Upper lobe of right lung (tissue), 1 donor: ENCODE data around the gene ATP10D. TPM values are rescaled to one million over a fixed set of nuclear protein-coding genes. Genes with fewer than 3 reads are reported as not detected.
"Not testable (repeated sequence)": the region's sequence is repeated elsewhere in the genome, so short reads cannot be mapped to it uniquely, and the experiment has no call there.

Experiments used
- ATAC-seq: fragments of 200-7000 bp; cut with Tn5 transposase; one replicate; pipeline ENCODE4 v1.9.1; 2020; ENCODE audit warnings: mild to moderate bottlenecking, moderate library complexity
- DNase-seq: peaks from one replicate; pipeline ENCODE4 v3.0.0-alpha.2; 2020
- H3K27ac ChIP-seq: fragments of 200-600 bp; one replicate; pipeline ENCODE4 v1.8.0; 2022
- H3K27me3 ChIP-seq: fragments of 200-600 bp; one replicate; pipeline ENCODE4 v1.8.0; 2022; ENCODE audit warnings: mild to moderate bottlenecking
- H3K36me3 ChIP-seq: fragments of 200-600 bp; one replicate; pipeline ENCODE4 v1.8.0; 2022
- H3K4me1 ChIP-seq: fragments of 200-600 bp; one replicate; pipeline ENCODE4 v1.8.0; 2022
- H3K4me3 ChIP-seq: fragments of 200-600 bp; one replicate; pipeline ENCODE4 v1.8.0; 2022; ENCODE audit warnings: mild to moderate bottlenecking
- H3K9me3 ChIP-seq: fragments of 200-600 bp; one replicate; pipeline ENCODE4 v1.8.0; 2022
- CTCF ChIP-seq: fragments of 200-600 bp; IDR thresholded peaks from one replicate; pipeline ENCODE4 v1.8.0; 2022; ENCODE audit warnings: antibody characterized with exemption
- intact Hi-C: fragments of 100-400 bp; cut with DNase I; formaldehyde crosslinking; loops from one replicate; pipeline ENCODE4 v1.11.0; 2022
- total RNA-seq: library from RNA; stranded (reverse); fragmentation: NEBNext Ultra II Directional; extraction: Animal tissue kit (Norgen Biotek cat#: 25700); gene quantifications from one replicate; pipeline ENCODE4 v1.2.1, GENCODE V29; 2021
- donor health status: DM: no; HTN: yes; CAD: no; lungs with severe emphysema.

ATP10D gene
- total RNA-seq, 1 donor from 2014 or later = 35.8 TPM

GRCh38 chr4:47519239-47519883 is 34.3 kb downstream of the ATP10D start:
- intact Hi-C loops = no loop called here
- H3K9me3 ChIP-seq = no peaks in the 10 kb centered on the region
- H3K27me3 ChIP-seq = no peaks in the 10 kb centered on the region
- DNase-seq (no peak), ATAC-seq (no peak)
- no peak overlapping the region for H3K27ac ChIP-seq
- H3K36me3 ChIP-seq = peaks cover 14% of the 10 kb centered on the region
- no peak for TF ChIP-seq CTCF
- H3K4me3 ChIP-seq = no peak overlapping the region
- H3K4me1 ChIP-seq = no peaks in the 10 kb centered on the region

DNA sequence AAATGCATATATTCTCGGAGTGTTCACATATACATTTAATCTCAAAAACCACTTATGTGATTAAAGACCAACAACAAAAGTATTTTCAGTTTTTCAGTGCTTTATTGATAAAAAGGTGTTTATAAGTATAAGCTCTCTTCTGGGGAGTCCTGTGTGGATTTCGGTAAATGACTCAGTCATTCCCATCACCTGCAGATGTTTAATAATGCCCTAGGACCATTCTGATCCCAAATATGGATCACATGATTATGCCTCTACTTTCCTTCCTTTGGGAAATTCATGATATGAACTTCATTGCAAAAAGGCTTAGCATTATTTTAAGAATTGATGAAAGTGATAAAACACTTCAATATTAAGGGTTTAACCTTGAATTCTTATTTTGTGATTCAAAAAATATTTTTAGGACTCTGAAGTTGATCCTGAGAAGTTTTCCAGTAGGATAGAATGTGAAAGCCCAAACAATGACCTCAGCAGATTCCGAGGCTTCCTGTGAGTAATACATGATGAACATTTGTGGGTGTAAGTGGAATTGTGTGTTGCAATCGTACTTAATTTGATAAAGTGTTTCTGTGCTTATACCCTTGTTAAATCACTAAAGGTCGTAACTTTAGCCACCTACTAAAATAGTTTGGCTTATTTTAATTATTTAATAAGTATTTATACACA is 40.2 kb downstream of the ATP10D start:
- no peak for TF ChIP-seq CTCF

GRCh38 chr4:47526281-47526680 is 41.2 kb downstream of the ATP10D start:
- H3K27me3 ChIP-seq = no peaks in the 10 kb centered on the region
- H3K4me3 ChIP-seq = no peak overlapping the region
- no peak for DNase-seq
- H3K4me1 ChIP-seq = peaks cover 9% of the 10 kb centered on the region
- no peak for TF ChIP-seq CTCF
- ATAC-seq = no peak
- peaks cover 22% of the 10 kb centered on the region for H3K36me3 ChIP-seq
- H3K9me3 ChIP-seq = no peaks in the 10 kb centered on the region
- intact Hi-C loops = no loop called here
- H3K27ac ChIP-seq = no peak overlapping the region

More for the DNA sequence above, 40.2 kb downstream of the ATP10D start:
- Histone ChIP-seq H3K4me1 (peaks cover 6% of the 10 kb centered on the region), H3K27me3 (no peaks in the 10 kb centered on the region), H3K9me3 (no peaks in the 10 kb centered on the region), H3K4me3 (no peak overlapping the region), H3K27ac (peak overlapping the region; percentile 52), H3K36me3 (peaks cover 22% of the 10 kb centered on the region)
- intact Hi-C loops = no loop called here
- no peak for DNase-seq
- ATAC-seq = peak; percentile 67

- DNase-seq, ATAC-seq, H3K27me3 ChIP-seq, H3K27ac ChIP-seq, H3K4me3 ChIP-seq, H3K9me3 ChIP-seq, intact Hi-C loops: not testable (repeated sequence)
- H3K36me3 ChIP-seq = peaks cover 22% of the 10 kb centered on the region
- peaks cover 27% of the 10 kb centered on the region for H3K4me1 ChIP-seq
Measured at GRCh38 chr4:47528646-47529045, 43.6 kb downstream of the ATP10D start.

DNA sequence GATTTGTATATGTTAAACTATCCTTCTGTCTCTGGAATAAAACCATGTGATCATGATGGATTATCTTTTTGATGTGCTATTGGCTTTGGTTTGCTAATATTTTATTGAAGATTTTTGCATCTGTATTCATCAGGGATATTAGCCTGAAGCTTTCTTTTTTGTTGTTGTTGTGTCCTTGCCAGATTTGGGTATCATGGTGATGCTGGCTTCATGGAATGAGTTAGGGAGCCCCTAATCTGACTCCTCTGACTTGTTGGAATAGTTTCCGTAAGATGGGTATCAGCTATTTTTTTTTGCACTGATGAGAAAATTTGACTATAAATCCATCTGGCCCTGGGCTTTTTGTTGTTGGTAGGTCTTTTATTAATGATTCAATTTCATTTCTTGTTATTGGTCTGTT is 45.7 kb downstream of the ATP10D start:
- peaks cover 20% of the 10 kb centered on the region for H3K4me1 ChIP-seq
- no peak for ATAC-seq
- no peak for DNase-seq
- peaks cover 13% of the 10 kb centered on the region for H3K36me3 ChIP-seq
- H3K4me3 ChIP-seq = no peak overlapping the region
- no peaks in the 10 kb centered on the region for H3K27me3 ChIP-seq
- no peak for TF ChIP-seq CTCF
- no peaks in the 10 kb centered on the region for H3K9me3 ChIP-seq
- no peak overlapping the region for H3K27ac ChIP-seq
- intact Hi-C loops = no loop called here

- peaks cover 14% of the 10 kb centered on the region for H3K36me3 ChIP-seq
- peak; percentile 48 for DNase-seq
- no peak for TF ChIP-seq CTCF
- no peak overlapping the region for H3K4me3 ChIP-seq
- H3K9me3 ChIP-seq = no peaks in the 10 kb centered on the region
- H3K27ac ChIP-seq = peak overlapping the region; percentile 51
- no peaks in the 10 kb centered on the region for H3K27me3 ChIP-seq
- peaks cover 20% of the 10 kb centered on the region for H3K4me1 ChIP-seq
- peak; percentile 92 for ATAC-seq
- intact Hi-C loops = no loop called here
Measured at GRCh38 chr4:47531241-47531953, 46.3 kb downstream of the ATP10D start.
